GM04503 (cell line): ENCODE measurements around the gene WDR62.
"Not testable (repeated sequence)": the region's sequence is repeated elsewhere in the genome, so short reads cannot be mapped to it uniquely, and the experiment has no call there.

Experiments
- DNase-seq: peaks from one replicate; pipeline ENCODE4 v3.0.0-alpha.2; 2012; ENCODE audit warnings: low read depth

The WDR62 gene

DNA sequence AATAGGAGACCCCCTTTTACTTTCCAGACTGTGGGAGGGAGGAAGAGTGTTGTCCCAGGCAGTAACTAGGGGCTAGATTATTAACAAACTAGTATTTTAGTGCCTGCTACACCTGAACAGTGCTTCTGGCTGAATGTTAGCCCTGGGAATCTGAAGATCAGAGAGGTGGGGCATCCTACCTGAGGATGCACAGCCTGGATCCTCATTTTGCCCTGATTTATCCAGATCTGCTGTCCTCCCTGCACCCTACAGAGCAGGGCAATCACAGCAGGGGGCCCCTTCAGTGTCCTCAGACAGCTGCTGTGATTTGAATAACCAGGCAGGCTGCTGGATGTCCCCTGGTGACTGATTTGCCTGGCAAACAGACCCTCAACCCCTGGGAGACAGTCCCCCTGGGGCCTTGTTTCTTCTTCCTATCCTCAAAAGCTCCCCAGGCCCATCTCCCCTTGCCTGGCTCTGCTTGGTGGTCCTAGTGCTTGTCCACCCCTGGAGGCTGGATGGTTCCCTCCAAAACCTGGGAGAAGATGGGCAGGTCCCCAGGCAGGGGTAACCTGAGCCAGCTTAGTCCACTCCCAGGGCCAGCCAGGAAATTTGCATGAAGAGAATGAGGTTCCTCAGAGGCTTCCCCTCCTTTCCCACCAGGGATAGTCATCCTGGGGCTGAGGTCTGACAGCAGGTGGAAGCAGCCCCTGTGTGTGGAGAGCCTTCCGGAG is 55.9 kb downstream of the WDR62 start, which contains the start of gene OVOL3:
OVOL3 (plus strand) TSS at position 657 of the 713 bp plus-strand sequence. CDS start 60 bp downstream, outside the sequence.
- DNase-seq: no peak

DNA sequence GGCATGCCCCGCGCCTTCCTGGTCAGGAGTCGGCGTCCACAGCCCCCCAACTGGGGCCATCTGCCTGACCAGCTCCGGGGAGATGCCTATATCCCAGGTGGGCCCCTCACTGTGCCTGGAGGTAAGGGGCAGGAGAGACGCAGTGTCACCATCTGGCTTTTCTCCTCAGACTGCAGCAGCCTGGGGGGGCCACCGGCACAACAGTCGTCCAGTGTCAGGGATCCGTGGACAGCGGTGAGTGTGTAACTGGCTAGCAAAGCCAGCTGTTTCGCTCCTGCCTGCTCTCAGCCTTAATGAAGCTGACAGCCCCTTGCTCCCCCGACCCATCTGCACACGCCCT is 56.5 kb downstream of the WDR62 start:
- no peak for DNase-seq

DNA sequence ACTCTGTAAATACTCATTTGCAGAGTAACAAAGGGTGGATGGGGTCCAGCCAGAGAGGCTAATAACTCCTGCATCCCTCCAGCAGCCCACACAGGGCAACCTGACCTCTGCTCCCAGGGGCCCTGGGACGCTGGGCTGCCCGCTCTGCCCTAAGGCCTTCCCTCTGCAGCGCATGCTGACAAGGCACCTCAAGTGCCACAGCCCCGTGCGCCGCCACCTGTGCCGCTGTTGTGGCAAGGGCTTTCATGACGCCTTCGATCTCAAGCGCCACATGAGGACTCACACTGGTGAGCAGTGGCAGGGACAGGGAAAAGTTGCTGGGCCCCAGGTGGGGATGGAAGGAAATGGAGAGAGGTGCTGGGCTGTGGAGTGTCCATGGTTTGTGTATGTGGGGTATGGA is 58.0 kb downstream of the WDR62 start:
- no peak for DNase-seq

DNA sequence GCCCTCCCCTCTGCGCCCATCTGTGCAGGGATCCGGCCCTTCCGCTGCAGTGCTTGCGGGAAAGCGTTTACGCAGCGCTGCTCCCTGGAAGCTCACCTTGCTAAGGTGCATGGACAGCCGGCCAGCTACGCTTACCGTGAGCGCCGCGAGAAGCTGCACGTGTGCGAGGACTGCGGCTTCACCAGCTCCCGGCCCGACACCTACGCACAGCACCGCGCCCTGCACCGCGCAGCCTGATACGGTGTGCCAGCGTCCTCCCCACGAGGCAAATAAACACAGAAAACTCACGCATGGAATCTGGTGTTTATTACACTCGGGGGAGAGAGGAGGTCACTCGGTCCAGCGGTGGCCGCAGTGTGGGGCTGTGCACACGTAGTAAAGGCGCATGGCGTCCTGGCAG is 58.7 kb downstream of the WDR62 start:
- DNase-seq: no peak

DNA sequence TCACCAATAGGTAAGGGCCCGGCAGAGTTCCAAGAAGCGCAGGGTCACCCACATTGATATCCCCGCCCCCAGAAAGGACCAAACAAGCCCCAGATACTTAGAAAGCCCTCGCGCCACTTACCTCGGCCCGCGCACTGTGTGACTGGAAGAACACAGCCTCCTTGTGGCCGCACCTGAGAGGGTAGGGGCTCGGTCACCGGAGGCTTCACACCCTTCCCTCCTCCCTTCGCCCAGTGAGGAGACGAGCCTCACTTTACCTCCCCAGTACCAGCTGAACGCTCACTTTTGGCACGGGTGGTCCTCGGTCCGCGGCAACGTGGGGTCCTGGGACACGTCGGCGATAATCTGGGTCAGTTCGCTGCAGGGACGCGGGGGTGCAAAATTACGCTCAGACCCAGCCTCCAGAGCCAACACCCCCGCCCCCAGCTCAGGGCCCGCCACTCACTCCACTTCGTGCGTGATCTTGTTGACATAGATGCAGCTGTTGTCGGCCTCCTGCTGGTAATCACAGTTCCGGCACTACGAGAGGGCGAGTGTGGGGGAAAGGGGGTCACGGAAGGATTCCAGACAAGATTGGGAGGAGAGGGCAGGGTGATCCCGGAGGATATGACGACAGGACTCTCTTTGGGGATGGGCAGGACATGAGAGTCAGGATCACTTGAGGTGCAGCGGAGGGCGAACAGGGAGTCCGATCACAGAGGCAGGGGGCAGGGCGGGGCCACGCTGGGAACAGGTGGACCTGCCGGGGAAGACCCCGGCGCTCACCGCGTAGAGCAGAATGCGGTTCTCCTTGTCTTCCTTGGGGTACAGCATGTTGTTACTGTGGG is 59.4 kb downstream of the WDR62 start:
- peak; percentile 12 for DNase-seq

DNA sequence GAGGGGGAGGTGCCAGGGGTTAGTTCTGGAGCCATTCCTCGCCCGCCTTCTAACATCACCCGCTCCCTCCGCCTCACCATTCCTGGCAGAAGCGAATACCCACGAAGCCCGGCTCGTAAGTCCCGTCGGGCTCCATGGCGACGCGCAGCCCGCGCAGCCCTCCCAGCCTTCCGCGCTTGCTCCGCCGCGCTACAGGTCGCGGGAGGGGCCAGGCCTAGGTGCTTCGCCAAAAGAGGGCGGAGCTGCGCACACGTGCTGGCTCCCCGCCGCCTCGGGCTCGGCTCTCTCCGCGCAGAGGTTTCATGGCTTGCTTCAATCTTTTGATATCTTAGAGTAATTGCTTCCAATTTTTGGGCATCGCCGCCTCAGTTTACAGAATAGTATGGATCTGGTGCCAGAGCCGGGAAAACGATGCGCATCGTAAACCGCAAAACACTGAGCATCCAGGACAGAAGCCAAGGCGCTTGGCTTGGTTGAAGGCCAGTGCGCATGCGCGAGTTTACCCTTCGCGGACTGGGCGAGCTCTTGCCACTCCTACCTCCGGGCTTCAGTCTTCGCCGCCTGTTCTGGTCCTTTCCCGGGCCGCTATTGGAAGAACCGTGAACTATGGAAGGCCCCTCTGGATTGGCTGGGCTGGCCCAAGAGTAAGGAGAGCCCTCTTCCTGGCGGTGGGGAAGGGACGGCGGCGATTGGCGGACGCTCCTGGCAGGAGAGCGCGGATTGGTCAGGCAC is 60.2 kb downstream of the WDR62 start, which contains the start of gene POLR2I:
POLR2I (minus strand) TSS at position 155 of the 732 bp plus-strand sequence; CDS start at position 136, 19 bp downstream.
- peak; percentile 99 for DNase-seq

DNA sequence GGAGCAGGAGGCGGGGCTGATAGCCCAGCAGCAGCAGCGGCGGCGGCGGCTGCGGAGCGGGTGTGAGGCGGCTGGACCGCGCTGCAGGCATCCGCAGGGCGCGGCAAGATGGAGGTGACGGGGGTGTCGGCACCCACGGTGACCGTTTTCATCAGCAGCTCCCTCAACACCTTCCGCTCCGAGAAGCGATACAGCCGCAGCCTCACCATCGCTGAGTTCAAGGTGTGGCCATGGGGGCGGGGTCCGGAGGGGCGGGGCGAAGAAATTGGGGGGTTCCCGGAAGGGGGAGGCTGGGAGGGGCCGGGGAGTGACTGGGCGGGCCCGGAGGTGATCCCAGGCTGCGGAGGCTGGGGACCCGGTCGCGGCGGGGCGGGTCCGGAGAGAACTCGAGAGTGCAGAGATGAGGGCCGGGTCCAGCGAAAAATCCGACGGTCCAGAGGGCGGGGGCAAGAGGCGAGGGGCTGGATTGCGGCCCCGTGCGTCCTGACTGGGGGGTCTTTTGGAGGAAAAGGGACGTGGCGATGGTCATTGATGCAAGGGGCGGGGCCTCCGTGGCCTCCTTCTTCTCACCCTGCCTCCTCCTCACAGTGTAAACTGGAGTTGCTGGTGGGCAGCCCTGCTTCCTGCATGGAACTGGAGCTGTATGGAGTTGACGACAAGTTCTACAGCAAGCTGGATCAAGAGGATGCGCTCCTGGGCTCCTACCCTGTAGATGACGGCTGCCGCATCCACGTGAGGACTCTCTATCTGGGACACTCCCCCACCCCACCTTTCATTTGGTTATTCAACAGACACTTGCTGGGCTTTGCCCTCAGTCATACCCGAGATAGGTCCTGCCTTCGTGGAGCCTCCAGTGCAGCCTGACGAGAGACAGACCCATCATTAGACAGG is 61.0 kb downstream of the WDR62 start, which contains the start of gene TBCB:
TBCB (plus strand) TSS at position 16 of the 891 bp plus-strand sequence; CDS start at position 109, 93 bp downstream.
- no peak for DNase-seq

DNA sequence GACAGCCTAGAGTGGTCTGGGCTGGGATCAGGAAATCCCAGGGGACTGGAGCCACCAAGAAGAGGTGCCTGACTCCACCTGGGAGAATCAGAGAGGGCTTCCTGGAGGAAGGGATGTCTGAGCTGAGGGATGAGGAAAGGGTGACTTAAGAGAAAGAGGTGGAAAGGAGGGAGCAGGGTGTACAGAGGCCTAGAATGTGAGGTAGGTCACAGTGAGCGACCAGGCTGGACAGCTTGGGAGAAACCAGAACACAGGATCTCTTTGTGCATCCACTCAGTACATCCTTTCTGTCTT is 61.6 kb downstream of the WDR62 start:
- no peak for DNase-seq

DNA sequence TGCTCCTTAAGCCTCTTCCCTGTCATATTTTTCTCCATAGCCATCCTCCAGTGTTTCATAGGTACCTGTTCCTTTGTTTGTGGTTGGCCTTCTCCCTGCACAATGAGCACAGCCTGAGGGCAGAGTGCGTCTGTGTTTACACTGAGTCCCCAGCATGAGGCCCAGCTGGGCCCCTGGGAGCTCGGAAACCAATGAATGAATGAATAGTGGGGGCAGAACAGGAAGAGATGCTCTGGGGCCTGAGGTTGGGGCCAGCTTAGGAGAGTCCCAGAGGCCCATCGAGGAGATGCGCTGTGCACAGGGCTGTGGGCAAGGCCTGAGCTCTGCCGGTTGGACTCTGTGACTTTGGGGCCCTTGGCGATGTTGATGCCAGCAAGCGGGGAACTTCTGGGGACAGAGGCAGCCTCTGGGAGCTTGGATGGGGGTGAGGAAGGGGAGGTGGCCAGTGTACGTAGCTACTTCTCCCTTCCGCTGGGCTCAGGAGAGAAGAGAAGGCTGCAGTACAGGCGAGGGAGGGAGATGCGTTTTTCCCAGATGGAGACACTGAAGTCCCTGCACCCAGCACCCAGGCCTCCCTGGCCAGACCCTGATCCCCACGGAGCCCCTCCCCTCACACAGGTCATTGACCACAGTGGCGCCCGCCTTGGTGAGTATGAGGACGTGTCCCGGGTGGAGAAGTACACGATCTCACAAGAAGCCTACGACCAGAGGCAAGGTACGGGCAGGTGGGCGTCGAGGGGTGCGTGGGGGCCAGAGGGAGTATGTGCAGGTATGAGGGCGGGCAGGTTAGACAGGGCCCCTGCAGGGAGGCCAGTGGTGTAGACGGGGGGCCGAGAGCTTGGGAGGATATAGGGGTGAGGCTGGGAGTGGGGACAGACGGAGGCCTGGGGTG is 65.6 kb downstream of the WDR62 start:
- DNase-seq: no peak

DNA sequence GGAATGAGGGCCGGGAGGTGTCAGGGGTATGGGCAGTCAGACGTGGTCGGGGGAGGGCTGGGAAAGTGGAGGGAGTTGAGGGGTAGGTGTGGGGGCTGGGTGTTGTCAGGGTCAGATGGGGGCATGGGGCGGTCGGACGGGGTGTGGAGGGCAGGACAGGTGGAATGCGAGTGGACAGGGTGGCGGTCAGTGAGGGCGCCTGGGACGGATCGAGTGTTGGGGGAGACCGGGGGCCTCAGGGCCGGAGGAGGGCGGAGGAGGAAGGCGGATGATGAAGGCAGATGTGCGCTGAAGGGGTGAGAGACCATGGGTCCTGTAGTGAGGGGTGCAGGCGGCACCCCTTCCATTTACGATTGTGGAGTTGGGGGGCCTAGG is 66.3 kb downstream of the WDR62 start:
- no peak for DNase-seq

DNA sequence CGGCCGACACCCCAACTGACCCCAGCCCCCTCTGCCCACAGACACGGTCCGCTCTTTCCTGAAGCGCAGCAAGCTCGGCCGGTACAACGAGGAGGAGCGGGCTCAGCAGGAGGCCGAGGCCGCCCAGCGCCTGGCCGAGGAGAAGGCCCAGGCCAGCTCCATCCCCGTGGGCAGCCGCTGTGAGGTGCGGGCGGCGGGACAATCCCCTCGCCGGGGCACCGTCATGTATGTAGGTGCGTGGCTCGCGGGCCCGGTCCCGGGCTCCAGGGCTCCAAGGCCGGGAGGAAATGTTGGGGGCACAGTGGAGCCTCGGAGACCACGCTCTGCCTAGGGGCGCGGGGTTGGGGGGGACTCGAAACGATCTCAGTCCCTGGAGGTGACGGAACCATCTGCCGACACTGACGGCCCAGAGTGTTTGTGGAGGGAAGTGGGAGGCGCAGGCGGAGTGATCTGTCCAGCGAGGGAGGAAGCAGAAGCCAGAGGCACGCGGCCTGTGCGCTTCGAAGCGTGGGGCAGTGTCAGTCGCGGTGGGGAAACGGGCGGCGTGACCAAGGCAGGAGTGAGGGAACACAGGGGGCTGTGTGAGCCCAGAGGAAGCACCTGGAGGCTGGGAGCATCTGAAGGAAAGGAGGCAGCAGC is 66.9 kb downstream of the WDR62 start:
- no peak for DNase-seq

DNA sequence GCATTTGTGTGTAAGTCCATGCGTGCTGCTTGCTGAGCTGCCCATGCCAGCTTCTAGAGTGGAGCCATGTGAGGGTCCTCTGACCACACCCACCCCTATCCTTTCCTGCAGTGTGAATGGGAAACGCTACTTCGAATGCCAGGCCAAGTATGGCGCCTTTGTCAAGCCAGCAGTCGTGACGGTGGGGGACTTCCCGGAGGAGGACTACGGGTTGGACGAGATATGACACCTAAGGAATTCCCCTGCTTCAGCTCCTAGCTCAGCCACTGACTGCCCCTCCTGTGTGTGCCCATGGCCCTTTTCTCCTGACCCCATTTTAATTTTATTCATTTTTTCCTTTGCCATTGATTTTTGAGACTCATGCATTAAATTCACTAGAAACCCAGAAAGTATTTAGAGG is 70.9 kb downstream of the WDR62 start:
- DNase-seq: no peak

DNA sequence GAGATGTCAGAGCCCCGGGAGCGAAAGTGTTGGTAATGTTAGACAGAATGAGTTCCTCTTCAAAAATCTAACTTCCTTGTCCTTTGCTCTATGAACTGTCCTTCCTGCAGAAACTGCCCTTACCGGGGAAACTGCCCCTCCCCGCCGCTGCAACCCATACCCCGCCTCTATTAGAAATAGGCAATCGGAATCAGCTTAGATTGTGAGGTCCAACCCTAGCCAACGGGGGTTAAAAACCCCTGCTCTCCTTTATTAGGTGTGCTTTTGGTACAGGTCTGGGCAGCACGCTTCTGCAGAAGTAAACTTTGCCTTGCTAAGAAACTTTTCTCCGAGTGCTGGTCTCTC is 73.7 kb downstream of the WDR62 start:
- no peak for DNase-seq

DNA sequence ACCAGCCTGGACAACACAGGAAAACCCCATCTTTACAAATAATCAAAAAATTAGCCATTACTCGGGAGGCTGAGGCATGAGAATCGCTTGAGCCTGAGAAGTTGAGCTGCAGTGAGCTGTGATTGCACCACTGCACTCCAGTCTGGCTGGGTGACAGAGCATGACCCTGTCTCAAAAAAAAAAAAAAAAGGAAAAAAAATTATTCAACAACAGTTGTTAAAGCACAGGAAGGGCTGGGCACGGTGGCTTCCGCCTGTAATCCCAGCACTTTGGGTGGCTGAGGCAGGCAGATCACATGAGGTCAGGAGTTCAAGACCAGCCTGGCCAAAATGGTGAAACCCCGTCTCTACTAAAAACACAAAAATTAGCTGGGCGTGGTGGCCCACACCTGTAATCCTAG is 76.5 kb downstream of the WDR62 start:
- not testable (repeated sequence) for DNase-seq

DNA sequence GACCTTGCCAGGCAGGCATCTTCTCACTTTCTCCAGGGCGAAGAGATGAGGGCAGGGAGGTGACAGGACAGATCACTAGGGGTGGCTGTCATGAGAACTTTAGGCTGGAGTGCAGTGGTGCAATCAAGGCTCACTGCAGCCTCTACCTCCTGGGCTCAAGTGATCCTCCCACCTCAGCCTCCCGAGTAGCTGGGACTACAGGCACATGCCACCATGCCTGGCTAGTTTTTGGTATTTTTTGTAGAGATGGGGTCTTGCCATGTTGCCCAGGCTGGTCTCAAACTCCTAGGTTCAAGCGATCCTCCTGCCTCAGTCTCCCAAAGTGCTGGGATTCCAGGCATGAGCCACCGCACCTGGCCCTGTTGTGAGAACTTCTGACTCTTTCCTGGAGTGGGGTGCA is 80.2 kb downstream of the WDR62 start:
- not testable (repeated sequence) for DNase-seq

DNA sequence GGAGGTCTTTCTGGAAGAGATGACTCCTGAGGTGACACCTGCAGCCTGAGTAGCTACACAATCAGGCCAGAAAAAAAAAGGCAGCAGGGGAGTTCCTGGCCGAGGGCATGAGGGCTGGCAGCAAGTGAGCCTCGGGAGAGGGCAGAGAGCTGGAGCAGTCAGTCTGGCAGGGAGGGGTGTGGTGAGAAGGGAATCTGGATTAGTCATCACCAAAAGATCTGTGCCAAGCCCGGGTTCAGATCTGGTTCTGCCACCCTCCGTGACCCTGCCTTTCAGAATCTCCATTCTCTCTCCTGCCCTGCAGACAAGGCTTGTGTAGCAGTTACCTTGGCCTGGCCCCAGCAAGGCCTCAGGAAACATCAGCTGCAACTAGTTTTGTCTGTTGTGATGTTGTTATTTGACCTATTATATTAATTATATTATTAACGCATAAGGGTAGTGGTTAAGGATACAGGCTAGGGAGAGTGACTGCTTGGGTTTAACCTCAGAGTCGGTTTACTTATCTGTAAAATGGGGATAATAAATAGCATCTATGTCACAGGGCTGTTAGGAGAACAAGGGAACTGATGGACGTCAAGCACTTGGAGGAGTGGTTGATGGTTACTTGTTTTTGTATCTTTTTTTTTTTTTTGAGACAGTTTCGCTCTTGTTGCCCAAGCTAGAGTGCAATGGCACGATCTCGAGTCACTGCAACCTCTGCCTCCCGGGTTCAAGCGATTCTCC is 82.4 kb downstream of the WDR62 start:
- peak; percentile 49 for DNase-seq

DNA sequence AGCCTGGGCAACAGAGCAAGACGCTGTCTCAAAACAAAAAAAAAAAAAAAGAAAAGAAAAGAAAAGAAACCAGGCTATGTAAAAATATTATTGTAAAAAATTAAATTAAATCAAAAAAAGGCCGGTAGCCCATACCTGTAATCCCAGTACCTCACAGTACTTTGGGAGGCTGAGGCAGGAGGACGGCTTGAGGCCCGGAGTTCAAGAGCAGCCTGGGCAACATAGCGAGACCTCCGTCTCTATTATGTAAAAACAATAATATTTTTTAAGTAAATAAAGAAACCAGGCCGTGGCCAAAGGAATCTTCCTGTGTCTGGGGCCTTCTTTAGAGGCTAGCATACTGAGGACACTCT is 84.4 kb downstream of the WDR62 start:
- DNase-seq: no peak

DNA sequence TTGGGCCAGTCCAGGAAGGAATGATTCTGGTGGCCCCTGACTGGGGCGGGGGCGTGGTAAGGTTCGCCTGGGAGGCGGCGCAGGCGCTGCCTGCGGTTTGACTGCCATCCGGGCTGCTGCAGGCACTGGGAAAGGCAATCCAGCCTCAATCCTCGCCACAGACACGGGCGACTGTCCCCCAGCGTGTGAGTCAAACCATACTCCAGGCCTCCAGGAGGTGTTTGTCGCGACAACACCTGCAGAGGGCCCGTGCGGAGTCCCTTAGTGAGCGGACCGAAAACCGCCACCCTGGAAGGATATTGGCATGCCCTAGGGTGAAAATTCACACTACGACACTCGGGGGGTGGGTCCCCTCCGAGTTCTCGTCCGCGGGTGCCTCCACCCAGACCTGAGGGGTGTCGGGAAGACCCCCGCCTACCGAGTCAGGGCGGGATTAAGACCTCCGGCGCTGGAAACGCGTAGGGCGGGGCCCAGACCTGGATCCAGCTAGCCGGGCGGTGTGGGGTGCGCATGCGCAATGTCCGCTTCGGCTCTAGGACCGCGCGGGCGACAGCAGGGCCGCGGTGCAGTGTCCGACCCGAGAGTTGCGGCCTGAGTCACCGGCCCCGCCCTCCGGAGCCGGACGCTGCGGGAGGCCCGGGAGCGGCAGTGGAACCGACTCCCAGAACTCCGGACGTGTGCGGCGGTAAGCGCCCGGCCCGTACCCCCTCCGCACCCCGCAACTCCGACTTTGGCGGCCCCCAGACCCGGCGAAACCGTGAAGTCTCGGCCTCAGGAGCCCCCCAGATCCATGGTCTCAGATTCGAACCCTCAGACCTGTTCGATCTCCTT is 85.0 kb downstream of the WDR62 start, which contains the start of gene CAPNS1:
CAPNS1 (plus strand) TSS at position 594 of the 831 bp plus-strand sequence. CDS start 946 bp downstream, outside the sequence.
- peak; percentile 60 for DNase-seq
